ENCODE measurements around the gene SRSF7.

DNA sequence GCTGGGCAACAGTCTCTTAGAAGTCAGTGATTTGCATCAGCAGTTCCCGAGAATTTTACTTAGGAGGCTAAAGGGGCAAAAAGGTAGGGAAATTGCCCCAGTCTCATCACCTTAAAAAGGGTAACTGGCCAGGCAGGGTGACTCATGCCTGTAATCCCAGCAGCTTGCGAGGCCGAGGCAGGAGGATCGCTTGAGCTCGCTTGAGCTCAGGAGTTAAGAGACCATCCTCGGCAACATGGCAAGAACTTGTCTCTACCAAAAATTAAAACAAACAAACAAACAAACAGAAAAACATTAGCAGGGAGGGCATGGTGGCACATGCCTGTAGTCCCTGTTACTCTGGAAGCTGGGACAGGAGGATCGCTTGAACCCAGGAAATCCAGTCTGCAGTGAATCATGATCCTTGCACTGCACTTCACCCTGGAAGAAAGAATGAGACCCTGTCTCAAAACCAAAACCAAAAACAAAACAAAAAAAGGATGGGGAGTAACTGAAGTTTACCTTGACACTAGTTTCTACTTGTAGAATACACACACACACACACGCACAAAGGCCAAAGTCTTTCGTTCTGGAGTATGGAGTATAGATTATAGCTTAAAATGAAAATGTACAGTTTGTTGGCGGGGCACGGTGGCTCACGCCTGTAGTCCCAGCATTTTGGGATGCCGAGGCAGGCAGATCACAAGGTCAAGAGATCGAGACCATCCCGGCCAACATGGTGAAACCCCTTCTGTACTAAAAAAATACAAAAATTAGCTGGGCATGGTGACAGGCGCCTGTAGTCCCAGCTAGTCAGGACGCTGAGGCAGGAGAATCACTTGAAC is 24.1 kb upstream of the SRSF7 start:
- no peak for TF ChIP-seq EZH2 (IDR thresholded peaks at IDR 0.05; ENCODE audit: borderline replicate concordance, low read depth, low read length, severe bottlenecking)
- TF ChIP-seq, protein P1, sequence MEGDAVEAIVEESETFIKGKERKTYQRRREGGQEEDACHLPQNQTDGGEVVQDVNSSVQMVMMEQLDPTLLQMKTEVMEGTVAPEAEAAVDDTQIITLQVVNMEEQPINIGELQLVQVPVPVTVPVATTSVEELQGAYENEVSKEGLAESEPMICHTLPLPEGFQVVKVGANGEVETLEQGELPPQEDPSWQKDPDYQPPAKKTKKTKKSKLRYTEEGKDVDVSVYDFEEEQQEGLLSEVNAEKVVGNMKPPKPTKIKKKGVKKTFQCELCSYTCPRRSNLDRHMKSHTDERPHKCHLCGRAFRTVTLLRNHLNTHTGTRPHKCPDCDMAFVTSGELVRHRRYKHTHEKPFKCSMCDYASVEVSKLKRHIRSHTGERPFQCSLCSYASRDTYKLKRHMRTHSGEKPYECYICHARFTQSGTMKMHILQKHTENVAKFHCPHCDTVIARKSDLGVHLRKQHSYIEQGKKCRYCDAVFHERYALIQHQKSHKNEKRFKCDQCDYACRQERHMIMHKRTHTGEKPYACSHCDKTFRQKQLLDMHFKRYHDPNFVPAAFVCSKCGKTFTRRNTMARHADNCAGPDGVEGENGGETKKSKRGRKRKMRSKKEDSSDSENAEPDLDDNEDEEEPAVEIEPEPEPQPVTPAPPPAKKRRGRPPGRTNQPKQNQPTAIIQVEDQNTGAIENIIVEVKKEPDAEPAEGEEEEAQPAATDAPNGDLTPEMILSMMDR (IDR thresholded peaks at IDR 0.05; ENCODE audit: borderline replicate concordance, extremely low read depth, low read length, poor library complexity, severe bottlenecking) = no peak

Measured in DND-41 (cell line).